Liver (tissue), 9 donors: ENCODE results near the gene AGMAT. TPM values are rescaled to one million over a fixed set of nuclear protein-coding genes. Genes with fewer than 3 reads are reported as not detected.

Source experiments
- DNase-seq: peaks from one replicate; pipeline ENCODE4 v3.0.0-alpha.2; 2017; ENCODE audit warnings: low spot score
- H3K27ac ChIP-seq, 2 donors: one replicate each; pipeline ENCODE4 v1.7.0; 2013; ENCODE audit warnings: inconsistent platforms in 2 of 2, low read length in 2 of 2, control low read depth in 1 of 2, low read depth in 1 of 2, mild to moderate bottlenecking in 1 of 2
- H3K27me3 ChIP-seq, 4 donors: one replicate each; pipeline versions ENCODE4 v1.6.1 to v1.7.0; 2013; ENCODE audit warnings: low read length in 3 of 4, inconsistent platforms in 1 of 4, mild to moderate bottlenecking in 1 of 4, moderate library complexity in 1 of 4; ENCODE audit not compliant: control insufficient read depth in 4 of 4, insufficient read depth in 4 of 4
- H3K36me3 ChIP-seq, 4 donors: one replicate each; pipeline versions ENCODE4 v1.6.1 to v1.7.0; 2013; ENCODE audit warnings: low read length in 3 of 4, mild to moderate bottlenecking in 3 of 4, low read depth in 1 of 4, moderate library complexity in 1 of 4; ENCODE audit not compliant: control insufficient read depth in 4 of 4, insufficient read depth in 3 of 4
- H3K4me1 ChIP-seq, 4 donors: one replicate each; pipeline versions ENCODE4 v1.6.1 to v1.7.0; 2013; ENCODE audit warnings: low read length in 3 of 4, mild to moderate bottlenecking in 3 of 4, moderate library complexity in 1 of 4; ENCODE audit not compliant: control insufficient read depth in 4 of 4, insufficient read depth in 4 of 4
- H3K4me3 ChIP-seq, 3 donors: one replicate each; pipeline versions ENCODE4 v1.6.1 to v1.7.0; 2013; ENCODE audit warnings: low read length in 3 of 3, control low read depth in 1 of 3, low read depth in 1 of 3, mild to moderate bottlenecking in 1 of 3
- H3K9ac ChIP-seq, 2 donors: one replicate each; pipeline ENCODE4 v1.7.0; 2013; ENCODE audit warnings: low read length in 2 of 2, mild to moderate bottlenecking in 2 of 2, moderate library complexity in 2 of 2, control low read depth in 1 of 2, low read depth in 1 of 2
- H3K9me3 ChIP-seq, 4 donors: one replicate each; pipeline versions ENCODE4 v1.6.1 to v1.7.0; 2013; ENCODE audit warnings: low read length in 3 of 4; ENCODE audit not compliant: control insufficient read depth in 4 of 4
- ATF3 ChIP-seq: IDR thresholded peaks from 2 replicates; pipeline ENCODE4 v1.6.1; 2016; ENCODE audit warnings: antibody characterized with exemption
- CTCF ChIP-seq: fragments of 150-350 bp; IDR thresholded peaks from 2 replicates; pipeline ENCODE4 v1.5.1; 2017; ENCODE audit warnings: improper control_type of control experiment, low read depth, low read length; ENCODE audit not compliant: missing input control
- EGR1 ChIP-seq, 2 donors: IDR thresholded peaks; 2 replicates each; pipeline ENCODE4 v1.6.1; 2016 to 2018; ENCODE audit warnings: antibody characterized with exemption in 2 of 2, low read depth in 2 of 2
- FOXA1 ChIP-seq: IDR thresholded peaks from 2 replicates; pipeline ENCODE4 v1.6.1; 2016; ENCODE audit warnings: antibody characterized with exemption
- FOXA2 ChIP-seq: IDR thresholded peaks from 2 replicates; pipeline ENCODE4 v1.6.1; 2016; ENCODE audit warnings: antibody characterized with exemption
- GABPA ChIP-seq, 2 donors: IDR thresholded peaks in 1 of 2; conservative IDR thresholded peaks in 1 of 2; 2 replicates each; pipeline ENCODE4 v1.6.1; 2016; ENCODE audit warnings: antibody characterized with exemption in 2 of 2, mild to moderate bottlenecking in 1 of 2, moderate library complexity in 1 of 2
- HNF4A ChIP-seq, 2 donors: conservative IDR thresholded peaks; 2 replicates each; pipeline ENCODE4 v1.6.1; 2016; ENCODE audit warnings: antibody characterized with exemption in 2 of 2, mild to moderate bottlenecking in 2 of 2
- HNF4G ChIP-seq: IDR thresholded peaks from 2 replicates; pipeline ENCODE4 v1.6.1; 2016; ENCODE audit warnings: antibody characterized with exemption
- JUND ChIP-seq, 2 donors: IDR thresholded peaks; 2 replicates each; pipeline ENCODE4 v1.6.1; 2016; ENCODE audit warnings: antibody characterized with exemption in 2 of 2
- MAX ChIP-seq: IDR thresholded peaks from 2 replicates; pipeline ENCODE4 v1.6.1; 2016; ENCODE audit warnings: antibody characterized with exemption
- NR2F2 ChIP-seq: IDR thresholded peaks from 2 replicates; pipeline ENCODE4 v1.6.1; 2016; ENCODE audit warnings: antibody characterized with exemption
- RAD21 ChIP-seq, 2 donors: IDR thresholded peaks; 2 replicates each; pipeline ENCODE4 v1.6.1; 2016; ENCODE audit warnings: antibody characterized with exemption in 2 of 2, mild to moderate bottlenecking in 2 of 2
- REST ChIP-seq: IDR thresholded peaks from 2 replicates; pipeline ENCODE4 v1.6.1; 2016; ENCODE audit warnings: antibody characterized with exemption, mild to moderate bottlenecking
- RXRA ChIP-seq, 2 donors: IDR thresholded peaks; 2 replicates each; pipeline ENCODE4 v1.6.1; 2017 to 2018; ENCODE audit warnings: antibody characterized with exemption in 2 of 2, mild to moderate bottlenecking in 1 of 2
- SP1 ChIP-seq: IDR thresholded peaks from 2 replicates; pipeline ENCODE4 v1.6.1; 2018; ENCODE audit warnings: antibody characterized with exemption, mild to moderate bottlenecking
- TAF1 ChIP-seq: conservative IDR thresholded peaks from 2 replicates; pipeline ENCODE4 v1.6.1; 2016; ENCODE audit warnings: antibody characterized with exemption, mild to moderate bottlenecking
- YY1 ChIP-seq: IDR thresholded peaks from 2 replicates; pipeline ENCODE4 v1.6.1; 2016; ENCODE audit warnings: antibody characterized with exemption, mild to moderate bottlenecking
- WGBS: extraction: QIAGEN DNeasy Blood & Tissue Kit; methylation state at CpG from one replicate; pipeline ENCODE4 v1.1.7; 2013; 5-methylcytosine and 5-hydroxymethylcytosine counted together
- polyA plus RNA-seq, 2 donors: library from polyadenylated mRNA; stranded (reverse) in 1 of 2; unstranded in 1 of 2; fragments of 200-250 nt in 1 of 2; fragments of >200 nt in 1 of 2; fragmentation: Nextera tagmentation in 1 of 2; extraction: Ambion mirVana in 1 of 2; gene quantifications; one replicate each; pipeline versions ENCODE4 v1.2.1 to v1.2.3, GENCODE V29; 2013 to 2015
- total RNA-seq, 2 donors: library from RNA; depleted of rRNA; stranded (reverse); fragments of >200 nt; gene quantifications; one replicate each; pipeline ENCODE4 v1.2.3, GENCODE V29; 2014
- donor health status: healthy.
- donor health status: healthy.
- donor health status: healthy.
- donor health status: healthy.
- donor health status: healthy.

Gene AGMAT
- total and polyA plus RNA-seq, 4 donors: 31.9 to 83.6 (median 40.6) TPM

GRCh38 chr1:15557594-15557993 is 27.3 kb downstream of the AGMAT start:
- DNase-seq: no peak
- Histone ChIP-seq H3K9me3 (no peaks in the 10 kb centered on the region), H3K27me3 (no peaks in the 10 kb centered on the region), H3K36me3 (peaks cover 6 to 13% (median 7%) of the 10 kb centered on the region in 4 donors), H3K4me1 (peaks cover 0 to 8% (median 4%) of the 10 kb centered on the region in 4 donors), H3K9ac (no peak overlapping the region), H3K4me3 (no peak overlapping the region), H3K27ac (no peak overlapping the region)
- 93% methylated on average over 2 of the region's 2 CpGs for WGBS
- no peak for TF ChIP-seq RXRA (IDR thresholded peaks at IDR 0.05)
- TF ChIP-seq GABPA (IDR thresholded peaks at IDR 0.05 in 1 of 2, conservative IDR thresholded peaks at IDR 0.05 in 1 of 2): no peak
- no peak for TF ChIP-seq FOXA1
- TF ChIP-seq EGR1 (IDR thresholded peaks at IDR 0.05; ENCODE audit: low read depth in 2 of 2): no peak
- TF ChIP-seq HNF4G: no peak
- TF ChIP-seq CTCF: no peak
- no peak for TF ChIP-seq REST
- TF ChIP-seq TAF1: no peak
- TF ChIP-seq RAD21 (IDR thresholded peaks at IDR 0.05): no peak
- no peak for TF ChIP-seq JUND (IDR thresholded peaks at IDR 0.05)
- no peak for TF ChIP-seq MAX
- no peak for TF ChIP-seq SP1

GRCh38 chr1:15557008-15557407 is 27.8 kb downstream of the AGMAT start:
- WGBS: 96% methylated on average over 2 of the region's 2 CpGs
- Histone ChIP-seq H3K27ac (no peak overlapping the region), H3K4me3 (no peak overlapping the region), H3K36me3 (peaks cover 2 to 8% (median 4%) of the 10 kb centered on the region in 4 donors), H3K9ac (no peak overlapping the region), H3K27me3 (no peaks in the 10 kb centered on the region), H3K4me1 (peaks cover 0 to 8% (median 4%) of the 10 kb centered on the region in 4 donors), H3K9me3 (no peaks in the 10 kb centered on the region)
- no peak for DNase-seq
- TF ChIP-seq HNF4A (conservative IDR thresholded peaks at IDR 0.05): no peak
- TF ChIP-seq GABPA (IDR thresholded peaks at IDR 0.05 in 1 of 2, conservative IDR thresholded peaks at IDR 0.05 in 1 of 2): no peak
- TF ChIP-seq ATF3: no peak
- no peak for TF ChIP-seq YY1
- no peak for TF ChIP-seq HNF4G
- TF ChIP-seq FOXA2: no peak
- no peak for TF ChIP-seq RAD21 (IDR thresholded peaks at IDR 0.05)
- no peak for TF ChIP-seq EGR1 (IDR thresholded peaks at IDR 0.05; ENCODE audit: low read depth in 2 of 2)
- TF ChIP-seq FOXA1: no peak
- no peak for TF ChIP-seq RXRA (IDR thresholded peaks at IDR 0.05)
- no peak for TF ChIP-seq TAF1
- no peak for TF ChIP-seq MAX
- no peak for TF ChIP-seq JUND (IDR thresholded peaks at IDR 0.05)
- no peak for TF ChIP-seq SP1
- TF ChIP-seq NR2F2: no peak
- TF ChIP-seq CTCF: no peak
- TF ChIP-seq REST: no peak
